ENCODE measurements around the gene SOX10. TPM values are rescaled to one million over a fixed set of nuclear protein-coding genes. Genes with fewer than 3 reads are reported as not detected.
"Not testable (repeated sequence)": the region's sequence is repeated elsewhere in the genome, so short reads cannot be mapped to it uniquely, and the experiment has no call there.

Gene SOX10
- total RNA-seq, 4 donors from 2014 or later: 15.2 to 30.8 (median 20.5) TPM

GRCh38 chr22:37976547-37976946 lies 7.8 kb downstream of the SOX10 start:
- no peak for DNase-seq (ENCODE audit: low spot score in 2 of 2)
- WGBS: 86% methylated on average over 4 of the region's 4 CpGs
- Histone ChIP-seq H3K9me3 (no peaks in the 10 kb centered on the region), H3K36me3 (peaks cover 11% of the 10 kb centered on the region), H3K4me3 (no peak overlapping the region), H3K27me3 (no peaks in the 10 kb centered on the region), H3K27ac (no peak overlapping the region), H3K4me1 (no peaks in the 10 kb centered on the region)
- TF ChIP-seq POLR2AphosphoS5 (IDR thresholded peaks at IDR 0.05): no peak
- TF ChIP-seq, protein P1, sequence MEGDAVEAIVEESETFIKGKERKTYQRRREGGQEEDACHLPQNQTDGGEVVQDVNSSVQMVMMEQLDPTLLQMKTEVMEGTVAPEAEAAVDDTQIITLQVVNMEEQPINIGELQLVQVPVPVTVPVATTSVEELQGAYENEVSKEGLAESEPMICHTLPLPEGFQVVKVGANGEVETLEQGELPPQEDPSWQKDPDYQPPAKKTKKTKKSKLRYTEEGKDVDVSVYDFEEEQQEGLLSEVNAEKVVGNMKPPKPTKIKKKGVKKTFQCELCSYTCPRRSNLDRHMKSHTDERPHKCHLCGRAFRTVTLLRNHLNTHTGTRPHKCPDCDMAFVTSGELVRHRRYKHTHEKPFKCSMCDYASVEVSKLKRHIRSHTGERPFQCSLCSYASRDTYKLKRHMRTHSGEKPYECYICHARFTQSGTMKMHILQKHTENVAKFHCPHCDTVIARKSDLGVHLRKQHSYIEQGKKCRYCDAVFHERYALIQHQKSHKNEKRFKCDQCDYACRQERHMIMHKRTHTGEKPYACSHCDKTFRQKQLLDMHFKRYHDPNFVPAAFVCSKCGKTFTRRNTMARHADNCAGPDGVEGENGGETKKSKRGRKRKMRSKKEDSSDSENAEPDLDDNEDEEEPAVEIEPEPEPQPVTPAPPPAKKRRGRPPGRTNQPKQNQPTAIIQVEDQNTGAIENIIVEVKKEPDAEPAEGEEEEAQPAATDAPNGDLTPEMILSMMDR (IDR thresholded peaks at IDR 0.05): no peak
- TF ChIP-seq POLR2A (IDR thresholded peaks at IDR 0.05): no peak
- no peak for TF ChIP-seq EP300 (IDR thresholded peaks at IDR 0.05)

DNA sequence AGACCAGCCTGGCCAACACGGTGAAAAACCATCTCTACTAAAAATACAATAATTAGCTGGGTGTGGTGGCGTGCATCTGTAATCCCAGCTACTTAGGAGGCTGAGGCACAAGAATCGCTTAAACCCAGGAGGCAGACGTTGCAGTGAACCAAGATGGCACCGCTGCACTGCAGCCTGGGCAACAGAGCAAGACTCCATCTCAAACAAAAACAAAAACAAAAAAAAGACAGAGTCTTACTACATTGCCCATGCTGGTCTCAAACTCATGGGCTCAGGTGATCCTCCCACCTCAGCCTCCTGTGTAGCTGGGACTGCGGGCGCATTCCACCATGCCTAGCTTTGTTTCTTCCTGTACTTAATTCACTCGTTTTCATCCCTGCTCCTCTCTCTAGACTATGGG lies 8.3 kb downstream of the SOX10 start:
- not testable (repeated sequence) for H3K27ac ChIP-seq; H3K9me3 ChIP-seq; H3K4me3 ChIP-seq; DNase-seq (ENCODE audit: low spot score in 2 of 2); H3K4me1 ChIP-seq; H3K27me3 ChIP-seq
- peaks cover 11% of the 10 kb centered on the region for H3K36me3 ChIP-seq
- WGBS: 89% methylated on average over 8 of the region's 8 CpGs

GRCh38 chr22:37975153-37975552 lies 9.2 kb downstream of the SOX10 start:
- TF ChIP-seq, protein P1 (IDR thresholded peaks at IDR 0.05): no peak
- TF ChIP-seq EP300 (IDR thresholded peaks at IDR 0.05) (no peak), POLR2A (IDR thresholded peaks at IDR 0.05) (no peak), POLR2AphosphoS5 (IDR thresholded peaks at IDR 0.05) (no peak)
- DNase-seq (ENCODE audit: low spot score in 2 of 2): no peak
- Histone ChIP-seq H3K36me3 (peaks cover 11% of the 10 kb centered on the region), H3K27me3 (no peaks in the 10 kb centered on the region), H3K4me1 (no peaks in the 10 kb centered on the region), H3K4me3 (no peak overlapping the region), H3K9me3 (no peaks in the 10 kb centered on the region), H3K27ac (no peak overlapping the region)
- WGBS: 78% methylated on average over 2 of the region's 2 CpGs

DNA sequence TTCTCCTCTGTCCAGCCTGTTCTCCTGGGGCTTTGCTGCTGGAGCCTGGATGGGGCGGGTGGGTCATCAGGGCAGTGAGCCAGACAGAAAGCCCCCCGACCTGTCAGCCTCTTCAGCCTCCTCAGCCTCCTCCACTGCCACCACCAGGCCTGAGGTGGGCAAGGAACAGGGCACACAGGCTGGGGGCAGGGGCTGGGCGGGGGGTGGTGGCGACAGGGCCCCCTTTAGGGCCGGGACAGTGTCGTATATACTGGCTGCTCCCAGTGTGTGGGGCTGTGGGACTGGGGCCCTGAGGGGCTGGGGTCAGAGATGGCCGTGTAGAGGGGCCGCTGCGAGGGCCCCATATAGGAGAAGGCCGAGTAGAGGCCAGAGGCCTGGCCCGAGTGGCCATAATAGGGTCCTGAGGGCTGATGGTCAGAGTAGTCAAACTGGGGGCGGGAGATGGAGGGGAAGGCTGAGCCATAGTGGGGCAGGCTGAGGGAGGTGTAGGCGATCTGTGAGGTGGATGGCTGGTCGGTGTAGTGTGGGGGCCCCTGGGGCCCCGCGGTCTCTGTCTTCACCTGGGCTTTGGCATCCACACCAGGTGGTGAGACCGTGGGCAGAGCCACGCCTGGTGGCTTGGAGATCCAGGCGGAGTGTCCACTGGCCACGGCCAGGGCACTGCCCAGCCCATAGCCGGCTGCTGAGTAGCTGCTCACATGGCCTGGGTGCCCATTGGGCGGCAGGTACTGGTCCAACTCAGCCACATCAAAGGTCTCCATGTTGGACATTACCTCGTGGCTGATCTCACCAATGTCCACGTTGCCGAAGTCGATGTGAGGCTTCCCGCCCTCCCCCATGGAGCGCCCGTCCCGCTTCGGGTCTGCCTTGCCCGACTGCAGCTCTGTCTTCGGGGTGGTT lies 10.8 kb downstream of the SOX10 start:
- DNase-seq (ENCODE audit: low spot score in 2 of 2): no peak
- no peak overlapping the region for H3K27ac ChIP-seq
- H3K36me3 ChIP-seq: peaks cover 15% of the 10 kb centered on the region
- H3K27me3 ChIP-seq: no peaks in the 10 kb centered on the region
- TF ChIP-seq POLR2AphosphoS5 (IDR thresholded peaks at IDR 0.05): no peak
- no peak for TF ChIP-seq POLR2A (IDR thresholded peaks at IDR 0.05)
- TF ChIP-seq EP300 (IDR thresholded peaks at IDR 0.05): no peak
- TF ChIP-seq, protein P1 (IDR thresholded peaks at IDR 0.05): no peak
- no peak overlapping the region for H3K4me3 ChIP-seq
- no peaks in the 10 kb centered on the region for H3K9me3 ChIP-seq
- no peaks in the 10 kb centered on the region for H3K4me1 ChIP-seq
- 89% methylated on average over 30 of the region's 33 CpGs for WGBS

DNA sequence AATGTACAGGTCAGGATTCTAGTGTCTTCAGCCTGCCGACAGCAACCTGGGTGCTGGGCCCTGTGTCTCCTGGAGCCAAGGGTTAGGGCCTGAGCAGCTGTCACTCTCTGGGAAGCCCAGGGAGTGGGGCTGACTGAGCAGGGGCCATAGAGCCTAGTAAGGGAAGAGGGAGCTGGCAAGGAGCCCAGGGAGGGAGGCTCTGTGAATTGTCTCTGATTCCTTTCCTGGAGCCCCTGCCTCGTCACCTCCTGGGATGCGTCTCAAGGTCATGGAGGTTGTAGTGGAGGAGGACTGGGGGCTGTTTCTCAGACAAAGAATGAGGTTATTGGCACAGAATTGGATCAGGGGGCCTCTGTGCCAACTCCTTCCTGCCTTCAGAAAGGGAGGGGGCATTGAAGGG lies 11.8 kb downstream of the SOX10 start:
- H3K9me3 ChIP-seq: no peaks in the 10 kb centered on the region
- no peak overlapping the region for H3K4me3 ChIP-seq
- TF ChIP-seq POLR2A (IDR thresholded peaks at IDR 0.05): no peak
- TF ChIP-seq, protein P1 (IDR thresholded peaks at IDR 0.05): no peak
- TF ChIP-seq EP300 (IDR thresholded peaks at IDR 0.05): no peak
- no peak for TF ChIP-seq POLR2AphosphoS5 (IDR thresholded peaks at IDR 0.05)
- peaks cover 25% of the 10 kb centered on the region for H3K36me3 ChIP-seq
- no peaks in the 10 kb centered on the region for H3K27me3 ChIP-seq
- DNase-seq (ENCODE audit: low spot score in 2 of 2): no peak
- WGBS: 74% methylated on average over 3 of the region's 3 CpGs
- no peak overlapping the region for H3K27ac ChIP-seq
- H3K4me1 ChIP-seq: no peaks in the 10 kb centered on the region
